Colonic mucosa (tissue), 4 donors: ENCODE results near the gene NPRL2. TPM values are rescaled to one million over a fixed set of nuclear protein-coding genes. Genes with fewer than 3 reads are reported as not detected.

Experiments
- DNase-seq: peaks from one replicate; pipeline ENCODE4 v3.0.0-alpha.2; 2020
- H3K27ac ChIP-seq: fragments of 200-600 bp; one replicate; pipeline ENCODE4 v1.8.0; 2021
- H3K27me3 ChIP-seq: fragments of 200-600 bp; one replicate; pipeline ENCODE4 v1.8.0; 2021
- H3K36me3 ChIP-seq: fragments of 200-600 bp; one replicate; pipeline ENCODE4 v1.8.0; 2021
- H3K4me1 ChIP-seq: fragments of 200-600 bp; one replicate; pipeline ENCODE4 v1.8.0; 2021; ENCODE audit warnings: mild to moderate bottlenecking
- H3K4me3 ChIP-seq: fragments of 200-600 bp; one replicate; pipeline ENCODE4 v1.8.0; 2021
- H3K9ac ChIP-seq, 2 donors: one replicate each; pipeline ENCODE4 v1.7.0; 2013; ENCODE audit warnings: control low read depth in 2 of 2, low read depth in 2 of 2, low read length in 2 of 2
- H3K9me3 ChIP-seq: fragments of 200-600 bp; one replicate; pipeline ENCODE4 v1.8.0; 2021
- CTCF ChIP-seq: fragments of 200-600 bp; IDR thresholded peaks from one replicate; pipeline ENCODE4 v1.8.0; 2022; ENCODE audit warnings: antibody characterized with exemption, mild to moderate bottlenecking
- intact Hi-C: fragments of 100-400 bp; cut with DNase I; formaldehyde crosslinking; loops from one replicate; pipeline ENCODE4 v1.14.1; 2022
- total RNA-seq, 2 donors: library from RNA; stranded (reverse); fragmentation: NEBNext Ultra II Directional in 1 of 2; extraction: Animal tissue kit (Norgen Biotek cat#: 25700) in 1 of 2; gene quantifications; one replicate each; pipeline ENCODE4 v1.2.1, GENCODE V29; 2021
- donor health status: healthy.
- donor health status: DM: no; HTN: no; CAD: no.
- donor health status: DM: no; HTN: no; CAD: no.

The NPRL2 gene
- total RNA-seq, 2 donors from 2014 or later = 23.2 to 29.6 TPM

DNA sequence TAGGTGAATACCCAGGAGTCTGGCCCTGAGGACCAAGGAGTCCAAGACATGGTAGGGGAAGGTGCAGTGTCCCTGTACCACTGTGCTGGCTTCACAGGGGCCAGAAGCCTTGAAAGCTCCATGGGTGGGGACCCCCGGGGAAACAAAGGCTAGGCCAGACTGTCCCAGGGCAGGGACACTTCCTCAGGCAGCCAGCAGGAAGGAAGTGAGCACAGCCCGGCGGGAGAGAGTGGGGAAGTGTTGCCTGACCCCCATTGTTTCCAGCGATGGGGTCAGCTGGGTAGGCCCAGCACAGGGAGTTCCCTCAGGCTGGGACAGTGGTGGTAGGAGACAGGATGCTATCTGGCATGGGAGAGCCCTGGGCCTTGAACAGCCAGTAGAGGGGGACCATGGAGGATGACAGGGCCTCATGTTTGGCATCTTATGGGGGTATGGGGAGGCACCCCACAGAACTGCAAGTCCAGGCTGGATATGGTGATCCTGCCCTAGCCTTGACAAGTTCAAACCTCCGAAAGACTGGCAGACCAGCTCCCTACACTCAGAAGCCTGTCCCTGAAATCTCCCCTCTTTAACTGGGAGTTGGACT is 26.9 kb downstream of the NPRL2 start:
- Histone ChIP-seq H3K27me3 (no peaks in the 10 kb centered on the region), H3K9me3 (no peaks in the 10 kb centered on the region), H3K4me1 (peaks cover 27% of the 10 kb centered on the region), H3K9ac (peak overlapping the region in 1 of 2 donors; percentile 44), H3K4me3 (no peak overlapping the region), H3K27ac (no peak overlapping the region), H3K36me3 (no peaks in the 10 kb centered on the region)
- no peak for DNase-seq
- intact Hi-C loops = loop anchor here (10.0 kb wide), 1 partner anchor 49 kb away; the partner anchor contains the start of gene LSMEM2
- TF ChIP-seq CTCF = no peak

DNA sequence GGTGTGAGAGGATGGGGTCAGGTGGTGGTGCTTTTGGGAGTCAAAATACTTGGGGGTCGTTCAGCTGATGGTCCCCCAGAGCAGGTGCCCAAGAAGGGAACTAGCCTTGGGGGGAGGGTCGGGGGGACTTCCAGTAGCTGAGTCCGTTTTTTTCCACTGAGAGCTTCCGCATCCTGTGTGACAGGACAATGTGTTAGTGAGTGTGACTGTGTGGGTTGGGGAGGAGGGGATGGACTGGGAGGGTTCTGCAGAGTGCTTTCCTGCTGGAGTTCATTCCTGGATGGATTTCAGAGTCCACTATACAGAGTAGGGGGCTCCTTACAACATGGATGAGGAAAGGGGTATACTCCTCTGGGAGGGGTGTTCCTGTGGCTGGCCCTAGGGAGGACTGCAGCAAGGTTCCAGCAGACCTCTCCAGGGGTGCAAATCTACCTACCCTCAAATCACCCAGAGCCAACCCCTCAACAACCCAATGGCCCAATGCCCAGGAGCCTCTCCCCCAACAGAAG is 27.4 kb downstream of the NPRL2 start:
- H3K9me3 ChIP-seq = no peaks in the 10 kb centered on the region
- H3K4me3 ChIP-seq = no peak overlapping the region
- no peaks in the 10 kb centered on the region for H3K27me3 ChIP-seq
- H3K9ac ChIP-seq = peak overlapping the region in 1 of 2 donors; percentile 91
- no peak for DNase-seq
- H3K4me1 ChIP-seq = peaks cover 28% of the 10 kb centered on the region
- H3K27ac ChIP-seq = peak overlapping the region; percentile 81
- intact Hi-C loops = loop anchor here (10.0 kb wide), 1 partner anchor 48 kb away; the partner anchor contains the start of gene LSMEM2
- H3K36me3 ChIP-seq = no peaks in the 10 kb centered on the region
- no peak for TF ChIP-seq CTCF

- Histone ChIP-seq H3K27ac (peak within 1 kb of the TSS; percentile 81), H3K4me3 (peak within 1 kb of the TSS; percentile 66), H3K9ac (peak within 1 kb of the TSS; percentile 72 to 91), H3K9me3 (no peaks in the 10 kb centered on the region), H3K4me1 (peaks cover 34% of the 10 kb centered on the region), H3K27me3 (no peaks in the 10 kb centered on the region), H3K36me3 (no peaks in the 10 kb centered on the region)
- intact Hi-C loops = loop anchor here (10.0 kb wide), 1 partner anchor 48 kb away; the partner anchor contains the start of gene LSMEM2
- peak; percentile 50 for DNase-seq
- TF ChIP-seq CTCF = no peak
Measured at GRCh38 chr3:50322386-50323091, 28.0 kb downstream of the NPRL2 start, which contains the start of gene HYAL2. HYAL2 (minus strand) TSS chr3:50322745; CDS start chr3:50320489, 2,256 bp downstream.

- intact Hi-C loops = loop anchor here (10.0 kb wide), 1 partner anchor 47 kb away; the partner anchor contains the start of gene LSMEM2
- Histone ChIP-seq H3K4me3 (peak overlapping the region; percentile 66), H3K27me3 (no peaks in the 10 kb centered on the region), H3K9me3 (no peaks in the 10 kb centered on the region), H3K36me3 (no peaks in the 10 kb centered on the region), H3K4me1 (peaks cover 36% of the 10 kb centered on the region), H3K27ac (peak overlapping the region; percentile 81), H3K9ac (peak overlapping the region; percentile 70 to 91)
- no peak for DNase-seq
- no peak for TF ChIP-seq CTCF
Measured at GRCh38 chr3:50322115-50322385, 28.5 kb downstream of the NPRL2 start.

DNA sequence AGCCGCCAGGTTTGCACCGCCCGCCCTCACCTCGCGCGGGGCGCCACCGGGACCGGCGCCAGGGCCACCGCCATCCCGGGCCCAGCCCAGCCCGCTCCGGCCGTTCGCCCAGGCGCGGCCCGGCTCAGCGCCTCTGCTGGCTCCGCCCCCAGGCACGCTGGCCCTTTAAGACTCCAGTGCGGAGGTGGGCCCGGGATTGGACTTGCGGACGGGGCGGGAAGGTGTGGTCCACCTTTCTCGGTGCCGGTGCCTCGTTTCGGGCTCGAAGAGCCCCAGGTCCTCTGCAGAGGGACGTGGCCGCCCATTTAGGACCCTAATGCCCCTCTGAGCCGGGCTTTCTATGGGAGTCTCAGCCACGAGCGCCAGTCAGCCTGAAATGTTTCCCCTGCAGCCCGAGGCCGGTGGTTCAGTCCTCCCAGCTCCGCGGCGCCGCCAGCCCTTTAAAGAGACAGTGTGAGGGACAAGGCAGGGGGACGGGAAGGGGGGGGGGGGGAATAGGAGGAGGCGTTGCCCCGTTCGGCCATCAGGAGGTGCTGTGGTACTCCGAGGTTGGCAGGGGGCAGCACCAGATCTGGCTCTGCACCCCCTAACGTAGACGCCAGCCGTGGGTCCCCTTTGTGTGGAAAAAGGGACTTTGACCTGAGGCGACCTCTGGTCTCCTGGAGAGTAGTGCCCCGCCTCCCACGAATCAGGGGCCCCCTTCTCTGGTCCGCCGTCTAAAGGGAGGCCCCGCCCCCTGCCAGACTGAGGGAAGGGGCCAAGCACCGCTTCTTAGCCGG is 29.1 kb downstream of the NPRL2 start:
- peak overlapping the region; percentile 72 to 91 for H3K9ac ChIP-seq
- intact Hi-C loops = loop anchor here (10.0 kb wide), 1 partner anchor 47 kb away; the partner anchor contains the start of gene LSMEM2
- no peaks in the 10 kb centered on the region for H3K9me3 ChIP-seq
- H3K36me3 ChIP-seq = no peaks in the 10 kb centered on the region
- peak overlapping the region; percentile 66 for H3K4me3 ChIP-seq
- peak; percentile 89 for DNase-seq
- peak overlapping the region; percentile 81 for H3K27ac ChIP-seq
- H3K4me1 ChIP-seq = peaks cover 34% of the 10 kb centered on the region
- H3K27me3 ChIP-seq = no peaks in the 10 kb centered on the region
- peak; percentile 31 for TF ChIP-seq CTCF
